ENCODE measurements around the gene RPAP2. TPM values are rescaled to one million over a fixed set of nuclear protein-coding genes. Genes with fewer than 3 reads are reported as not detected.

The RPAP2 gene
- total RNA-seq, 1 experiment from 2014 or later, result 28.1 TPM

DNA sequence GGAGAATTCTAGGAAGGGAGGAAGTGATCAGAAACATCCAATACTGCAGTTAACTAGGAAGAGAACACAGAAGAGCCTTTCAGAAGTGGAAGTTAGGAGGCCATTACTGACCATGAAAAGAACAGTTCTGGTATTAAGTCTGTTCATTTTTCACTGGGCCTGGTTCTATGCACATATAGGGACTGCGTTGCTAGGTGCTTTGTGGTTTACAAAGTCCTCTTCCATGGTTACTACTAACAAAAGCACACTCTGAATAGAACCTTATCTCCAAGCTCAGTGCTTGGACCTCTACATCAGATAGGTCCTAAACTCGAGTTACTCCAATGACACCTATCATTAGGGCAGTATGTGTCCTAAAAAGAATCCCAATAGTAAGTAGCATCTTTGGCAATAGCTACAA lies 75.4 kb downstream of the RPAP2 start:
- Histone ChIP-seq H2AFZ (ENCODE audit: low read depth, low read length, poor library complexity, severe bottlenecking) (no peak overlapping the region), H3K9me3 (ENCODE audit: control insufficient read depth in 1 of 2, insufficient read depth in 1 of 2, low read depth in 1 of 2, low read length in 2 of 2) (no peaks in the 10 kb centered on the region), H3K9ac (ENCODE audit: low read length) (no peak overlapping the region), H3K4me2 (ENCODE audit: low read length) (no peak overlapping the region), H3K4me1 (ENCODE audit: control insufficient read depth in 1 of 2, insufficient read depth in 2 of 2, low read length in 2 of 2) (no peaks in the 10 kb centered on the region), H3K79me2 (ENCODE audit: insufficient read depth, low read length) (no peaks in the 10 kb centered on the region), H3K9me2 (ENCODE audit: insufficient read depth) (no peaks in the 10 kb centered on the region), H3K36me3 (ENCODE audit: control insufficient read depth in 1 of 2, insufficient read depth in 2 of 2, low read length in 2 of 2) (no peaks in the 10 kb centered on the region; a peak in 2 of 4 replicates), H3K4me3 (replicated peaks in 1 of 2; ENCODE audit: low read depth in 1 of 2, low read length in 2 of 2) (no peak overlapping the region), H3K27me3 (ENCODE audit: insufficient read depth, low read length) (no peaks in the 10 kb centered on the region), H4K20me1 (ENCODE audit: insufficient read depth) (no peaks in the 10 kb centered on the region), H3K27ac (ENCODE audit: low read depth, low read length) (no peak overlapping the region)
- RAD21 ChIA-PET (ENCODE audit: low non-redundant PET in 1 of 2, low total read pairs in 2 of 2, uncharacterized antibody in 2 of 2, unreplicated experiment in 2 of 2), result no interaction called here
- DNase-seq (ENCODE audit: low read depth, low spot score) (no peak), ATAC-seq (no peak)
- intact Hi-C loops (cut with micrococcal nuclease), result no loop called here
- CTCF ChIA-PET, result no interaction called here
- POLR2A ChIA-PET, result interaction anchor here (0.6 kb wide), 1 partner anchor 656 kb away, joined by 3 read pairs; no protein-coding TSS in a partner anchor
- no TSS peak for BruUV-seq (replicated peaks)
- TF ChIP-seq ELF1 (IDR thresholded peaks at IDR 0.05; ENCODE audit: borderline replicate concordance, low read depth) (no peak), CBX3 (IDR thresholded peaks at IDR 0.05; ENCODE audit: low read depth) (no peak), JUND (IDR thresholded peaks at IDR 0.05) (no peak), YY1 (IDR thresholded peaks at IDR 0.05; ENCODE audit: extremely low read depth, insufficient replicate concordance, low read depth, low read length) (no peak), EZH2 (IDR thresholded peaks at IDR 0.05) (no peak), ZFX (IDR thresholded peaks at IDR 0.05) (no peak), RAD21 (IDR thresholded peaks at IDR 0.05; ENCODE audit: low read depth) (no peak), EZH2phosphoT487 (IDR thresholded peaks at IDR 0.05; ENCODE audit: borderline replicate concordance) (no peak), SP1 (IDR thresholded peaks at IDR 0.05; ENCODE audit: low read depth) (no peak), ZNF274 (IDR thresholded peaks at IDR 0.05; ENCODE audit: low read depth, low read length) (no peak)
- TF ChIP-seq, protein P1, sequence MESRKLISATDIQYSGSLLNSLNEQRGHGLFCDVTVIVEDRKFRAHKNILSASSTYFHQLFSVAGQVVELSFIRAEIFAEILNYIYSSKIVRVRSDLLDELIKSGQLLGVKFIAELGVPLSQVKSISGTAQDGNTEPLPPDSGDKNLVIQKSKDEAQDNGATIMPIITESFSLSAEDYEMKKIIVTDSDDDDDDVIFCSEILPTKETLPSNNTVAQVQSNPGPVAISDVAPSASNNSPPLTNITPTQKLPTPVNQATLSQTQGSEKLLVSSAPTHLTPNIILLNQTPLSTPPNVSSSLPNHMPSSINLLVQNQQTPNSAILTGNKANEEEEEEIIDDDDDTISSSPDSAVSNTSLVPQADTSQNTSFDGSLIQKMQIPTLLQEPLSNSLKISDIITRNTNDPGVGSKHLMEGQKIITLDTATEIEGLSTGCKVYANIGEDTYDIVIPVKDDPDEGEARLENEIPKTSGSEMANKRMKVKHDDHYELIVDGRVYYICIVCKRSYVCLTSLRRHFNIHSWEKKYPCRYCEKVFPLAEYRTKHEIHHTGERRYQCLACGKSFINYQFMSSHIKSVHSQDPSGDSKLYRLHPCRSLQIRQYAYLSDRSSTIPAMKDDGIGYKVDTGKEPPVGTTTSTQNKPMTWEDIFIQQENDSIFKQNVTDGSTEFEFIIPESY (IDR thresholded peaks at IDR 0.05; ENCODE audit: extremely low read depth, insufficient replicate concordance, low read length), result no peak
- TF ChIP-seq, protein P2, sequence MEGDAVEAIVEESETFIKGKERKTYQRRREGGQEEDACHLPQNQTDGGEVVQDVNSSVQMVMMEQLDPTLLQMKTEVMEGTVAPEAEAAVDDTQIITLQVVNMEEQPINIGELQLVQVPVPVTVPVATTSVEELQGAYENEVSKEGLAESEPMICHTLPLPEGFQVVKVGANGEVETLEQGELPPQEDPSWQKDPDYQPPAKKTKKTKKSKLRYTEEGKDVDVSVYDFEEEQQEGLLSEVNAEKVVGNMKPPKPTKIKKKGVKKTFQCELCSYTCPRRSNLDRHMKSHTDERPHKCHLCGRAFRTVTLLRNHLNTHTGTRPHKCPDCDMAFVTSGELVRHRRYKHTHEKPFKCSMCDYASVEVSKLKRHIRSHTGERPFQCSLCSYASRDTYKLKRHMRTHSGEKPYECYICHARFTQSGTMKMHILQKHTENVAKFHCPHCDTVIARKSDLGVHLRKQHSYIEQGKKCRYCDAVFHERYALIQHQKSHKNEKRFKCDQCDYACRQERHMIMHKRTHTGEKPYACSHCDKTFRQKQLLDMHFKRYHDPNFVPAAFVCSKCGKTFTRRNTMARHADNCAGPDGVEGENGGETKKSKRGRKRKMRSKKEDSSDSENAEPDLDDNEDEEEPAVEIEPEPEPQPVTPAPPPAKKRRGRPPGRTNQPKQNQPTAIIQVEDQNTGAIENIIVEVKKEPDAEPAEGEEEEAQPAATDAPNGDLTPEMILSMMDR (IDR thresholded peaks at IDR 0.05 in 2 of 3, conservative IDR thresholded peaks at IDR 0.05 in 1 of 3; ENCODE audit: borderline replicate concordance in 1 of 3, insufficient read depth in 1 of 3, low read depth in 2 of 3, low read length in 2 of 3), result no peak
